Thoracic aorta (tissue), 2 donors: ENCODE data around the gene CCDC6. TPM values are rescaled to one million over a fixed set of nuclear protein-coding genes. Genes with fewer than 3 reads are reported as not detected.
"Not testable (repeated sequence)": the region's sequence is repeated elsewhere in the genome, so short reads cannot be mapped to it uniquely, and the experiment has no call there.

Experiments
- ATAC-seq: fragments of 150-250 bp; one replicate; pipeline ENCODE4 v1.8.0; 2017; ENCODE audit warnings: low read depth; ENCODE audit not compliant: insufficient number of reproducible peaks, low FRiP score
- DNase-seq: peaks from one replicate; pipeline ENCODE4 v3.0.0-alpha.2; 2020; ENCODE audit warnings: low spot score
- H3K27ac ChIP-seq, 2 donors: fragments of 200-600 bp; sonication (generic); 1 replicate in 1 of 2; 2 replicates in 1 of 2; pipeline ENCODE4 v1.5.1; 2016; ENCODE audit warnings: mild to moderate bottlenecking in 2 of 2, moderate library complexity in 2 of 2
- H3K27me3 ChIP-seq: fragments of 200-600 bp; sonication (generic); replicated peaks from 2 replicates; pipeline ENCODE4 v1.6.0; 2016; ENCODE audit warnings: mild to moderate bottlenecking; ENCODE audit not compliant: insufficient read depth
- H3K36me3 ChIP-seq: fragments of 200-600 bp; sonication (generic); one replicate; pipeline ENCODE4 v1.5.1; 2016
- H3K4me1 ChIP-seq, 2 donors: fragments of 200-600 bp; sonication (generic); 1 replicate in 1 of 2; 2 replicates in 1 of 2; pipeline versions ENCODE4 v1.5.1 to v1.6.0; 2016; ENCODE audit warnings: low read depth in 2 of 2, mild to moderate bottlenecking in 1 of 2; ENCODE audit not compliant: control insufficient read depth in 1 of 2
- H3K4me3 ChIP-seq: fragments of 200-600 bp; sonication (generic); 2 replicates; pipeline ENCODE4 v1.5.1; 2016; ENCODE audit warnings: mild to moderate bottlenecking
- H3K9me3 ChIP-seq: fragments of 200-600 bp; sonication (generic); 2 replicates; pipeline ENCODE4 v1.5.1; 2016
- total RNA-seq, 2 donors: library from RNA; depleted of rRNA; stranded (reverse); fragments of >200 nt; gene quantifications; one replicate each; pipeline versions ENCODE4 v1.1.0 to v1.2.3, GENCODE V29; 2016
- TF ChIP-seq, protein P1 (sequence below): fragments of 200-600 bp; sonication (generic); IDR thresholded peaks from one replicate; pipeline ENCODE4 v1.5.1; 2019; ENCODE audit warnings: antibody characterized with exemption

Gene CCDC6
- total RNA-seq, 2 donors from 2014 or later = 69.3 to 70.9 TPM

GRCh38 chr10:59934701-59935100, 28.3 kb upstream of the CCDC6 start:
- no peak overlapping the region for H3K27ac ChIP-seq
- TF ChIP-seq, protein P1, sequence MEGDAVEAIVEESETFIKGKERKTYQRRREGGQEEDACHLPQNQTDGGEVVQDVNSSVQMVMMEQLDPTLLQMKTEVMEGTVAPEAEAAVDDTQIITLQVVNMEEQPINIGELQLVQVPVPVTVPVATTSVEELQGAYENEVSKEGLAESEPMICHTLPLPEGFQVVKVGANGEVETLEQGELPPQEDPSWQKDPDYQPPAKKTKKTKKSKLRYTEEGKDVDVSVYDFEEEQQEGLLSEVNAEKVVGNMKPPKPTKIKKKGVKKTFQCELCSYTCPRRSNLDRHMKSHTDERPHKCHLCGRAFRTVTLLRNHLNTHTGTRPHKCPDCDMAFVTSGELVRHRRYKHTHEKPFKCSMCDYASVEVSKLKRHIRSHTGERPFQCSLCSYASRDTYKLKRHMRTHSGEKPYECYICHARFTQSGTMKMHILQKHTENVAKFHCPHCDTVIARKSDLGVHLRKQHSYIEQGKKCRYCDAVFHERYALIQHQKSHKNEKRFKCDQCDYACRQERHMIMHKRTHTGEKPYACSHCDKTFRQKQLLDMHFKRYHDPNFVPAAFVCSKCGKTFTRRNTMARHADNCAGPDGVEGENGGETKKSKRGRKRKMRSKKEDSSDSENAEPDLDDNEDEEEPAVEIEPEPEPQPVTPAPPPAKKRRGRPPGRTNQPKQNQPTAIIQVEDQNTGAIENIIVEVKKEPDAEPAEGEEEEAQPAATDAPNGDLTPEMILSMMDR = no peak
- no peak overlapping the region for H3K4me3 ChIP-seq
- no peaks in the 10 kb centered on the region for H3K4me1 ChIP-seq
- no peaks in the 10 kb centered on the region for H3K9me3 ChIP-seq
- H3K27me3 ChIP-seq = no peaks in the 10 kb centered on the region
- no peak for ATAC-seq
- no peaks in the 10 kb centered on the region for H3K36me3 ChIP-seq
- no peak for DNase-seq

GRCh38 chr10:59930788-59931521, 24.6 kb upstream of the CCDC6 start:
- not testable (repeated sequence) for H3K27me3 ChIP-seq, H3K4me1 ChIP-seq, DNase-seq, H3K36me3 ChIP-seq, H3K4me3 ChIP-seq, H3K27ac ChIP-seq, ATAC-seq, H3K9me3 ChIP-seq

GRCh38 chr10:59926086-59926485, 19.7 kb upstream of the CCDC6 start:
- no peak overlapping the region for H3K4me3 ChIP-seq
- no peak overlapping the region for H3K27ac ChIP-seq
- DNase-seq = no peak
- peaks cover 20% of the 10 kb centered on the region for H3K9me3 ChIP-seq
- TF ChIP-seq, protein P1 = no peak
- no peaks in the 10 kb centered on the region for H3K4me1 ChIP-seq
- ATAC-seq = no peak
- H3K27me3 ChIP-seq = no peaks in the 10 kb centered on the region
- no peaks in the 10 kb centered on the region for H3K36me3 ChIP-seq

DNA sequence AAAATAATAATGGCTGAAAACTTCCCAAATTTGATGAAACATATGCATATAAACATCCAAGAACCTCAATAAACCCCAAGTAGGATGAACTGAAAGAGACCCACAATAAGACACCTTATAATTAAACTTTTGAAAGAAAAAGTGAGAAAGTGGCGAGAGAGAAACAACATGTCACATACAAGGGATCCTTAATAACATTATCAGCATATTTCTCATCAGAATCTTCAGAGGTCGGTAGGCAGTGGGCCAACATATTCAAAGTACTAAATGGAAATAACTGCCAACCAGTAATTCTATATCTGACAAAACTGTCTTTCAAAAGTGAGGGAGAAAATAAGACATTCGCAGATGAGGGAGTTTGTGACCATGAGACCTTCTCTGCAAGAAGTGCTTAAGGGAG, 16.6 kb upstream of the CCDC6 start:
- H3K9me3 ChIP-seq = peaks cover 20% of the 10 kb centered on the region
- no peak overlapping the region for H3K27ac ChIP-seq
- DNase-seq = no peak
- TF ChIP-seq, protein P1 = no peak
- H3K36me3 ChIP-seq = no peaks in the 10 kb centered on the region
- H3K4me3 ChIP-seq = no peak overlapping the region
- H3K27me3 ChIP-seq = no peaks in the 10 kb centered on the region
- no peaks in the 10 kb centered on the region for H3K4me1 ChIP-seq
- ATAC-seq = no peak

- Histone ChIP-seq H3K4me1 (no peaks in the 10 kb centered on the region), H3K9me3 (peaks cover 14% of the 10 kb centered on the region), H3K27ac (no peak overlapping the region), H3K4me3 (no peak overlapping the region), H3K36me3 (no peaks in the 10 kb centered on the region), H3K27me3 (no peaks in the 10 kb centered on the region)
- TF ChIP-seq, protein P1 = no peak
- DNase-seq = no peak
- ATAC-seq = no peak
Measured at GRCh38 chr10:59917922-59918321, 11.6 kb upstream of the CCDC6 start.
